Hepatocyte (in vitro differentiated cells): Measurements from ENCODE around the gene TRMT44. TPM values are rescaled to one million over a fixed set of nuclear protein-coding genes. Genes with fewer than 3 reads are reported as not detected.

Experiments
- DNase-seq: peaks from one replicate; pipeline ENCODE4 v3.0.0-alpha.2; 2016; ENCODE audit warnings: low spot score
- H2AFZ ChIP-seq: fragments of 200-600 bp; sonication (generic); 2 replicates; pipeline ENCODE4 v1.6.0; 2016; ENCODE audit warnings: antibody characterized with exemption, mild to moderate bottlenecking
- H3K27ac ChIP-seq: fragments of 200-600 bp; sonication (generic); 2 replicates; pipeline ENCODE4 v1.5.1; 2016; ENCODE audit warnings: mild to moderate bottlenecking
- H3K27me3 ChIP-seq: fragments of 200-600 bp; sonication (generic); 2 replicates; pipeline ENCODE4 v1.6.1; 2016
- H3K36me3 ChIP-seq: fragments of 200-600 bp; sonication (generic); replicated peaks from 2 replicates; pipeline ENCODE4 v1.5.1; 2016; ENCODE audit warnings: low read depth; ENCODE audit not compliant: insufficient read depth
- H3K4me1 ChIP-seq: fragments of 200-600 bp; sonication (generic); 2 replicates; pipeline ENCODE4 v1.5.1; 2016; ENCODE audit warnings: mild to moderate bottlenecking, moderate library complexity; ENCODE audit not compliant: insufficient read depth
- H3K4me2 ChIP-seq: fragments of 200-600 bp; sonication (generic); 2 replicates; pipeline ENCODE4 v1.6.0; 2016
- H3K4me3 ChIP-seq: fragments of 200-600 bp; sonication (generic); 2 replicates; pipeline ENCODE4 v1.5.1; 2016; ENCODE audit warnings: mild to moderate bottlenecking
- H3K79me2 ChIP-seq: fragments of 200-600 bp; sonication (generic); 2 replicates; pipeline ENCODE4 v1.6.0; 2017; ENCODE audit warnings: mild to moderate bottlenecking
- H3K9me2 ChIP-seq: fragments of 200-600 bp; sonication (generic); replicated peaks from 2 replicates; pipeline ENCODE4 v1.6.0; 2017; ENCODE audit warnings: mild to moderate bottlenecking; ENCODE audit not compliant: insufficient read depth
- H3K9me3 ChIP-seq: fragments of 200-600 bp; sonication (generic); 2 replicates; pipeline ENCODE4 v1.5.1; 2016; ENCODE audit warnings: low read depth, mild to moderate bottlenecking
- H4K20me1 ChIP-seq: fragments of 200-600 bp; sonication (generic); 2 replicates; pipeline ENCODE4 v1.6.0; 2016; ENCODE audit warnings: mild to moderate bottlenecking; ENCODE audit not compliant: insufficient read depth, poor library complexity, severe bottlenecking
- CTCF ChIP-seq: fragments of 200-600 bp; sonication (generic); IDR thresholded peaks from 2 replicates; pipeline ENCODE4 v1.5.1; 2016; ENCODE audit warnings: antibody characterized with exemption, mild to moderate bottlenecking; ENCODE audit not compliant: poor library complexity
- EZH2 ChIP-seq: fragments of 200-600 bp; sonication (generic); IDR thresholded peaks from 2 replicates; pipeline ENCODE4 v1.6.1; 2016; ENCODE audit warnings: antibody characterized with exemption, mild to moderate bottlenecking, borderline replicate concordance
- EZH2phosphoT487 ChIP-seq: fragments of 200-600 bp; sonication (generic); IDR thresholded peaks from one replicate; pipeline ENCODE4 v1.6.1; 2018; ENCODE audit warnings: antibody characterized with exemption, mild to moderate bottlenecking, low read depth, moderate library complexity; ENCODE audit not compliant: unreplicated experiment, severe bottlenecking
- WGBS: methylation state at CpG from one replicate; pipeline ENCODE4 v1.1.6; 2016; ENCODE audit warnings: low lambda C conversion rate; ENCODE audit errors: missing lambda C conversion rate; 5-methylcytosine and 5-hydroxymethylcytosine counted together
- polyA plus RNA-seq: library from polyadenylated mRNA; unstranded; fragments of >200 nt; fragmentation: Nextera tagmentation; extraction: Ambion mirVana; gene quantifications from 2 replicates; pipeline ENCODE4 v1.2.1, GENCODE V29; 2016
- total RNA-seq: library from RNA; depleted of rRNA; stranded (reverse); fragments of >200 nt; gene quantifications from 2 replicates; pipeline ENCODE4 v1.2.3, GENCODE V29; 2014

Gene TRMT44
- total and polyA plus RNA-seq, 2 experiments from 2014 or later, result 8.2 to 13.2 TPM

GRCh38 chr4:8402181-8402597, 38.4 kb upstream of the TRMT44 start:
- Histone ChIP-seq H3K4me2 (no peak overlapping the region), H3K79me2 (no peaks in the 10 kb centered on the region), H3K36me3 (no peaks in the 10 kb centered on the region), H4K20me1 (no peaks in the 10 kb centered on the region), H3K9me2 (no peaks in the 10 kb centered on the region), H3K27me3 (no peaks in the 10 kb centered on the region), H3K27ac (no peak overlapping the region), H3K9me3 (no peaks in the 10 kb centered on the region), H3K4me3 (no peak overlapping the region), H3K4me1 (no peaks in the 10 kb centered on the region), H2AFZ (no peak overlapping the region)
- 95% methylated on average over 11 of the region's 11 CpGs for WGBS
- no peak for TF ChIP-seq EZH2phosphoT487
- TF ChIP-seq EZH2, result no peak
- TF ChIP-seq CTCF, result no peak
- DNase-seq, result no peak

- H4K20me1 ChIP-seq, result no peaks in the 10 kb centered on the region
- TF ChIP-seq EZH2, result no peak
- TF ChIP-seq CTCF, result no peak
- DNase-seq, result no peak
- no peaks in the 10 kb centered on the region for H3K4me1 ChIP-seq
- H3K9me3 ChIP-seq, result no peaks in the 10 kb centered on the region
- no peaks in the 10 kb centered on the region for H3K36me3 ChIP-seq
- no peak overlapping the region for H3K27ac ChIP-seq
- no peak overlapping the region for H3K4me2 ChIP-seq
- WGBS, result 82% methylated on average over 14 of the region's 14 CpGs
- H3K79me2 ChIP-seq, result no peaks in the 10 kb centered on the region
- no peak overlapping the region for H2AFZ ChIP-seq
- no peaks in the 10 kb centered on the region for H3K27me3 ChIP-seq
- no peak overlapping the region for H3K4me3 ChIP-seq
- no peaks in the 10 kb centered on the region for H3K9me2 ChIP-seq
Measured at GRCh38 chr4:8402640-8403039, 37.9 kb upstream of the TRMT44 start.

- WGBS, result 46% methylated on average over 12 of the region's 12 CpGs
- Histone ChIP-seq H3K9me3 (no peaks in the 10 kb centered on the region), H3K36me3 (no peaks in the 10 kb centered on the region), H4K20me1 (no peaks in the 10 kb centered on the region), H3K9me2 (no peaks in the 10 kb centered on the region), H3K79me2 (no peaks in the 10 kb centered on the region), H2AFZ (no peak overlapping the region), H3K4me3 (no peak overlapping the region), H3K4me2 (no peak overlapping the region), H3K27me3 (no peaks in the 10 kb centered on the region), H3K4me1 (no peaks in the 10 kb centered on the region), H3K27ac (no peak overlapping the region)
- TF ChIP-seq CTCF (peak; percentile 97), EZH2 (no peak)
- peak; percentile 92 for DNase-seq
Measured at GRCh38 chr4:8403173-8403753, 37.3 kb upstream of the TRMT44 start.

GRCh38 chr4:8403976-8404375, 36.6 kb upstream of the TRMT44 start:
- Histone ChIP-seq H3K4me2 (no peak overlapping the region), H2AFZ (no peak overlapping the region)
- TF ChIP-seq EZH2phosphoT487 (no peak), EZH2 (no peak), CTCF (no peak)

More at GRCh38 chr4:8403976-8404375, 36.6 kb upstream of the TRMT44 start:
- Histone ChIP-seq H3K27ac (no peak overlapping the region), H3K27me3 (no peaks in the 10 kb centered on the region), H3K36me3 (no peaks in the 10 kb centered on the region), H3K4me3 (no peak overlapping the region), H4K20me1 (no peaks in the 10 kb centered on the region), H3K79me2 (no peaks in the 10 kb centered on the region), H3K9me2 (no peaks in the 10 kb centered on the region), H3K4me1 (no peaks in the 10 kb centered on the region), H3K9me3 (no peaks in the 10 kb centered on the region)
- WGBS, result 86% methylated on average over 13 of the region's 13 CpGs
- no peak for DNase-seq
